OCI-LY3 (cell line): ENCODE results near the gene ARID5B.

Experiments
- EZH2phosphoT487 ChIP-seq: fragments of 200-600 bp; shearing (Covaris generic); IDR thresholded peaks from 2 replicates; pipeline ENCODE4 v1.6.1; 2018; ENCODE audit warnings: antibody characterized with exemption, mixed run types, low read depth
- TF ChIP-seq, protein P1 (sequence below): fragments of 200-600, 300-600 bp; sonication (generic); IDR thresholded peaks from 2 replicates; pipeline ENCODE4 v1.5.1; 2014; ENCODE audit warnings: antibody characterized with exemption, low read length, low read depth

DNA sequence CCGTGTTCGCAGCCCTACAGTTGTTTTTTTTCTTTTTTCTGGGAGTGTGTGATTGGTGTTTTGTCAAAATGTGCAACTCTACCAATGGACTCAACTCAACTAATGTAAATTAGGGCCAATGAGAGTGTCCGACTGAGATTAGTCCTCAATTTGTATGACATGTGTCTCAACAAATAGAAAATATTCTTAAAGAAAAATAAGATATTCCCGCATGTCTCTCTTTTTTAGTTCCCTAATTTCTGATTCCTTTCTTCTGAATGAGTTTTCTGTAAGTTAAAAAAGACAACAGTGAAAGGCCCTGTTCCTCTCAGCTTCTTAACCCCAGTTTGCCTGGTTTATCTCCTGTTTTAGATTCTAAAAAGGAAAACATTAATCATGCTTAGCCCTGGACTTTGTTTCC, 61.5 kb downstream of the ARID5B start:
- TF ChIP-seq, protein P1, sequence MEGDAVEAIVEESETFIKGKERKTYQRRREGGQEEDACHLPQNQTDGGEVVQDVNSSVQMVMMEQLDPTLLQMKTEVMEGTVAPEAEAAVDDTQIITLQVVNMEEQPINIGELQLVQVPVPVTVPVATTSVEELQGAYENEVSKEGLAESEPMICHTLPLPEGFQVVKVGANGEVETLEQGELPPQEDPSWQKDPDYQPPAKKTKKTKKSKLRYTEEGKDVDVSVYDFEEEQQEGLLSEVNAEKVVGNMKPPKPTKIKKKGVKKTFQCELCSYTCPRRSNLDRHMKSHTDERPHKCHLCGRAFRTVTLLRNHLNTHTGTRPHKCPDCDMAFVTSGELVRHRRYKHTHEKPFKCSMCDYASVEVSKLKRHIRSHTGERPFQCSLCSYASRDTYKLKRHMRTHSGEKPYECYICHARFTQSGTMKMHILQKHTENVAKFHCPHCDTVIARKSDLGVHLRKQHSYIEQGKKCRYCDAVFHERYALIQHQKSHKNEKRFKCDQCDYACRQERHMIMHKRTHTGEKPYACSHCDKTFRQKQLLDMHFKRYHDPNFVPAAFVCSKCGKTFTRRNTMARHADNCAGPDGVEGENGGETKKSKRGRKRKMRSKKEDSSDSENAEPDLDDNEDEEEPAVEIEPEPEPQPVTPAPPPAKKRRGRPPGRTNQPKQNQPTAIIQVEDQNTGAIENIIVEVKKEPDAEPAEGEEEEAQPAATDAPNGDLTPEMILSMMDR = no peak
- no peak for TF ChIP-seq EZH2phosphoT487
